ENCODE results near the gene OR5W2.

- TF ChIP-seq, protein P1, sequence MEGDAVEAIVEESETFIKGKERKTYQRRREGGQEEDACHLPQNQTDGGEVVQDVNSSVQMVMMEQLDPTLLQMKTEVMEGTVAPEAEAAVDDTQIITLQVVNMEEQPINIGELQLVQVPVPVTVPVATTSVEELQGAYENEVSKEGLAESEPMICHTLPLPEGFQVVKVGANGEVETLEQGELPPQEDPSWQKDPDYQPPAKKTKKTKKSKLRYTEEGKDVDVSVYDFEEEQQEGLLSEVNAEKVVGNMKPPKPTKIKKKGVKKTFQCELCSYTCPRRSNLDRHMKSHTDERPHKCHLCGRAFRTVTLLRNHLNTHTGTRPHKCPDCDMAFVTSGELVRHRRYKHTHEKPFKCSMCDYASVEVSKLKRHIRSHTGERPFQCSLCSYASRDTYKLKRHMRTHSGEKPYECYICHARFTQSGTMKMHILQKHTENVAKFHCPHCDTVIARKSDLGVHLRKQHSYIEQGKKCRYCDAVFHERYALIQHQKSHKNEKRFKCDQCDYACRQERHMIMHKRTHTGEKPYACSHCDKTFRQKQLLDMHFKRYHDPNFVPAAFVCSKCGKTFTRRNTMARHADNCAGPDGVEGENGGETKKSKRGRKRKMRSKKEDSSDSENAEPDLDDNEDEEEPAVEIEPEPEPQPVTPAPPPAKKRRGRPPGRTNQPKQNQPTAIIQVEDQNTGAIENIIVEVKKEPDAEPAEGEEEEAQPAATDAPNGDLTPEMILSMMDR (IDR thresholded peaks at IDR 0.05; ENCODE audit: poor library complexity): no peak
- TF ChIP-seq EZH2phosphoT487 (IDR thresholded peaks at IDR 0.05; ENCODE audit: low read depth, severe bottlenecking, unreplicated experiment): no peak
Observed at GRCh38 chr11:55902308-55902707, 12.1 kb downstream of the OR5W2 start.
